ENCODE data around the gene PHLDA1. TPM values are rescaled to one million over a fixed set of nuclear protein-coding genes. Genes with fewer than 3 reads are reported as not detected.

PHLDA1 gene
- total and polyA plus RNA-seq, 2 of the 13 experiments (the other 11 are each of a cell fraction or from before 2014, with no cell fraction given): 33.8 to 41.0 TPM

GRCh38 chr12:76014007-76014406 lies 17.6 kb downstream of the PHLDA1 start:
- CTCF ChIA-PET (ENCODE audit: low intra/inter-chr PET ratio, low total read pairs): no interaction called here
- no peaks in the 10 kb centered on the region for H3K27me3 ChIP-seq (ENCODE audit: control insufficient read depth in 1 of 2, insufficient read depth in 2 of 2, low read length in 2 of 2)
- WGBS (ENCODE audit: low lambda C conversion rate): 82% methylated on average over 8 of the region's 8 CpGs
- TF ChIP-seq XBP1 (CRISPR knock-in tag; IDR thresholded peaks at IDR 0.05) (no peak), SOX5 (CRISPR knock-in tag; IDR thresholded peaks at IDR 0.05; ENCODE audit: borderline replicate concordance) (no peak), ZMYM2 (CRISPR knock-in tag; IDR thresholded peaks at IDR 0.05) (no peak), ZBTB2 (CRISPR knock-in tag; IDR thresholded peaks at IDR 0.05; ENCODE audit: low read depth) (no peak), MIXL1 (CRISPR knock-in tag; IDR thresholded peaks at IDR 0.05) (no peak), GATAD2A (CRISPR knock-in tag; IDR thresholded peaks at IDR 0.05) (no peak), GPBP1L1 (CRISPR knock-in tag; IDR thresholded peaks at IDR 0.05) (no peak), ZNF878 (CRISPR knock-in tag; IDR thresholded peaks at IDR 0.05) (no peak), ZNF253 (CRISPR knock-in tag; IDR thresholded peaks at IDR 0.05; ENCODE audit: borderline replicate concordance) (no peak), CEBPG (CRISPR knock-in tag; IDR thresholded peaks at IDR 0.05) (no peak), SPEN (CRISPR knock-in tag; IDR thresholded peaks at IDR 0.05; ENCODE audit: low read depth) (no peak), U2AF2 (IDR thresholded peaks at IDR 0.05; ENCODE audit: low read depth, low read length) (no peak), ZNF629 (CRISPR knock-in tag; conservative IDR thresholded peaks at IDR 0.05) (no peak), PRDM15 (CRISPR knock-in tag; IDR thresholded peaks at IDR 0.05) (no peak), NFYC (CRISPR knock-in tag; IDR thresholded peaks at IDR 0.05) (no peak), SNAPC5 (CRISPR knock-in tag; IDR thresholded peaks at IDR 0.05; ENCODE audit: borderline replicate concordance) (no peak)
- in situ Hi-C loops (cut with HindIII; ENCODE audit: extremely low pct_ligation_motif_present, low pct_unique_long_range_greater_than_20kb): no loop called here
- H3K4me3 ChIP-seq (replicated peaks in 1 of 3; ENCODE audit: insufficient read depth in 1 of 3, low read depth in 2 of 3, low read length in 3 of 3): no peak overlapping the region
- no peak for DNase-seq (ENCODE audit: low spot score)
- H3K79me2 ChIP-seq (ENCODE audit: insufficient read depth, low read length): no peaks in the 10 kb centered on the region
- no peak for ATAC-seq
- FAIRE-seq: no peak
- peaks cover 32% of the 10 kb centered on the region for H3K4me1 ChIP-seq (ENCODE audit: insufficient read depth, low read length)
- POLR2A ChIA-PET: no interaction called here
- intact Hi-C loops (cut with micrococcal nuclease; ENCODE audit: unreplicated experiment): no loop called here
- H3K27ac ChIP-seq (ENCODE audit: extremely low read length, insufficient read depth, low read length): no peak overlapping the region
- no peak overlapping the region for H3K4me2 ChIP-seq (ENCODE audit: low read depth, low read length)
- BruUV-seq (replicated peaks): no TSS peak
- H4K20me1 ChIP-seq (ENCODE audit: insufficient read depth, low read length): no peaks in the 10 kb centered on the region
- H3K9me3 ChIP-seq (ENCODE audit: low read length): no peaks in the 10 kb centered on the region
- H3K9ac ChIP-seq (ENCODE audit: insufficient read depth, low read depth, low read length): no peak overlapping the region
- no peaks in the 10 kb centered on the region for H3K36me3 ChIP-seq (replicated peaks in 1 of 2; ENCODE audit: control insufficient read depth in 1 of 2, insufficient read depth in 2 of 2, low read length in 2 of 2)
- no peak overlapping the region for H2AFZ ChIP-seq (ENCODE audit: low read length)
